NB4 (cell line): ENCODE data around the gene EPHB1.

Source experiments
- DNase-seq: peaks from one replicate; pipeline ENCODE4 v3.0.0; 2010; ENCODE audit warnings: low read depth
- H3K4me3 ChIP-seq: one replicate; pipeline ENCODE4 v1.5.1; 2011; ENCODE audit warnings: mild to moderate bottlenecking, low read depth, low read length, moderate library complexity
- CTCF ChIP-seq: IDR thresholded peaks from one replicate; pipeline ENCODE4 v1.5.1; 2012; ENCODE audit warnings: low read depth, low read length
- MAX ChIP-seq: IDR thresholded peaks from 2 replicates; pipeline ENCODE4 v1.6.1; 2011; ENCODE audit warnings: low read depth, low read length
- MYC ChIP-seq: IDR thresholded peaks from 2 replicates; pipeline ENCODE4 v1.6.1; 2011; ENCODE audit warnings: low read depth, low read length
- POLR2A ChIP-seq: IDR thresholded peaks from 2 replicates; pipeline ENCODE4 v1.6.1; 2011; ENCODE audit warnings: mild to moderate bottlenecking; ENCODE audit not compliant: insufficient read length; ENCODE audit errors: extremely low read depth

The EPHB1 gene

GRCh38 chr3:134883697-134884385 is 88.8 kb downstream of the EPHB1 start:
- H3K4me3 ChIP-seq, result no peak overlapping the region
- no peak for TF ChIP-seq POLR2A
- TF ChIP-seq CTCF, result no peak
- no peak for TF ChIP-seq MYC
- no peak for TF ChIP-seq MAX
- DNase-seq, result no peak

- peak; percentile 6 for DNase-seq
- no peak overlapping the region for H3K4me3 ChIP-seq
- no peak for TF ChIP-seq MYC
- TF ChIP-seq POLR2A, result no peak
- no peak for TF ChIP-seq MAX
- TF ChIP-seq CTCF, result no peak
These were observed 91.0 kb downstream of the EPHB1 start for GRCh38 chr3:134885877-134886621.

- TF ChIP-seq POLR2A, result no peak
- TF ChIP-seq CTCF, result no peak
- no peak for TF ChIP-seq MAX
- TF ChIP-seq MYC, result no peak
- DNase-seq, result no peak
- no peak overlapping the region for H3K4me3 ChIP-seq
These were observed 91.9 kb downstream of the EPHB1 start for GRCh38 chr3:134886991-134887390.

- no peak for DNase-seq
- H3K4me3 ChIP-seq, result no peak overlapping the region
- TF ChIP-seq POLR2A, result no peak
- no peak for TF ChIP-seq MYC
- TF ChIP-seq MAX, result no peak
- TF ChIP-seq CTCF, result no peak
These were observed 92.5 kb downstream of the EPHB1 start for GRCh38 chr3:134887536-134887935.

GRCh38 chr3:134892326-134892725 is 97.3 kb downstream of the EPHB1 start:
- TF ChIP-seq CTCF (no peak), MYC (no peak), POLR2A (no peak), MAX (no peak)
- no peak overlapping the region for H3K4me3 ChIP-seq
- no peak for DNase-seq
